ENCODE measurements around the gene WNT4. TPM values are rescaled to one million over a fixed set of nuclear protein-coding genes. Genes with fewer than 3 reads are reported as not detected.

WNT4 gene
- total and polyA plus RNA-seq, 2 donors = 1.8 to 1.9 TPM

- H3K36me3 ChIP-seq (ENCODE audit: control insufficient read depth in 2 of 2, insufficient read depth in 2 of 2, low read length in 1 of 2) = peaks cover 29 to 50% of the 10 kb centered on the region in 2 donors
- no peak for DNase-seq (ENCODE audit: low read depth in 6 of 9, low spot score in 9 of 9)
- H3K27me3 ChIP-seq (ENCODE audit: control insufficient read depth in 2 of 2, insufficient read depth in 1 of 2, low read length in 1 of 2) = no peaks in the 10 kb centered on the region
- no peak overlapping the region for H3K4me3 ChIP-seq (ENCODE audit: low read length in 2 of 2)
- H3K9me3 ChIP-seq (ENCODE audit: control insufficient read depth in 2 of 2, insufficient read depth in 1 of 2, low read length in 1 of 2) = no peaks in the 10 kb centered on the region
- H3K27ac ChIP-seq (ENCODE audit: low read depth in 1 of 2, low read length in 1 of 2) = no peak overlapping the region
- WGBS = 98% methylated on average over 1 of the region's 1 CpG
- no peaks in the 10 kb centered on the region for H3K4me1 ChIP-seq (ENCODE audit: control insufficient read depth in 2 of 2, insufficient read depth in 2 of 2, low read length in 2 of 2)
Observed at GRCh38 chr1:22111115-22111514, 31.8 kb downstream of the WNT4 start.

GRCh38 chr1:22110016-22110415, 32.9 kb downstream of the WNT4 start:
- H3K9me3 ChIP-seq (ENCODE audit: control insufficient read depth in 2 of 2, insufficient read depth in 1 of 2, low read length in 1 of 2) = no peaks in the 10 kb centered on the region
- no peak overlapping the region for H3K27ac ChIP-seq (ENCODE audit: low read depth in 1 of 2, low read length in 1 of 2)
- peaks cover 0 to 3% of the 10 kb centered on the region in 2 donors for H3K4me1 ChIP-seq (ENCODE audit: control insufficient read depth in 2 of 2, insufficient read depth in 2 of 2, low read length in 2 of 2)
- H3K4me3 ChIP-seq (ENCODE audit: low read length in 2 of 2) = no peak overlapping the region
- H3K36me3 ChIP-seq (ENCODE audit: control insufficient read depth in 2 of 2, insufficient read depth in 2 of 2, low read length in 1 of 2) = peaks cover 29 to 50% of the 10 kb centered on the region in 2 donors
- WGBS = 95% methylated on average over 3 of the region's 3 CpGs
- no peaks in the 10 kb centered on the region for H3K27me3 ChIP-seq (ENCODE audit: control insufficient read depth in 2 of 2, insufficient read depth in 1 of 2, low read length in 1 of 2)
- no peak for DNase-seq (ENCODE audit: low read depth in 6 of 9, low spot score in 9 of 9)

- 86% methylated on average over 11 of the region's 11 CpGs for WGBS
- Histone ChIP-seq H3K9me3 (ENCODE audit: control insufficient read depth in 2 of 2, insufficient read depth in 1 of 2, low read length in 1 of 2) (no peaks in the 10 kb centered on the region), H3K36me3 (ENCODE audit: control insufficient read depth in 2 of 2, insufficient read depth in 2 of 2, low read length in 1 of 2) (peaks cover 27 to 37% of the 10 kb centered on the region in 2 donors), H3K4me3 (ENCODE audit: low read length in 2 of 2) (no peak overlapping the region), H3K4me1 (ENCODE audit: control insufficient read depth in 2 of 2, insufficient read depth in 2 of 2, low read length in 2 of 2) (peaks cover 0 to 3% of the 10 kb centered on the region in 2 donors), H3K27ac (ENCODE audit: low read depth in 1 of 2, low read length in 1 of 2) (no peak overlapping the region), H3K27me3 (ENCODE audit: control insufficient read depth in 2 of 2, insufficient read depth in 1 of 2, low read length in 1 of 2) (no peaks in the 10 kb centered on the region)
- no peak for DNase-seq (ENCODE audit: low read depth in 6 of 9, low spot score in 9 of 9)
Observed at GRCh38 chr1:22108339-22109105, 34.4 kb downstream of the WNT4 start.

DNA sequence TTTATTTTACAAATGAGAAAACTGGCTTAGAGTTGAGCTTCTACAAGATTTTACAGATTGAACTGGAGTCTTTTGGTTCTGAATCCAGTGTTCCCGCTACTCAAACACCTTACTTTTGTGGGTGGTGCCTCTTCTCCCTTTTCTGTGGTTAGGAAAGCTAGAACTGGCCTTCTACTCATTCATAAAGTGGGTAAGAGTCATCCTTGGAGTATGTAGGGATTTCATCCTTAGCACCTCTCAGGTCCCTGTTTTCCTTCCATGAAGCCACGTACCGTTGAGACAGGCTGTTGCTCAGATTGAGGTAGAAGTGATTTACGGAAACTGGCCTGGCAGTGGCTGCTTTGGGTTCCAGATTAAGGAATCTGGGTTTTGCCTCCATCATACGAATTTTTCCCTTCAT, 35.8 kb downstream of the WNT4 start:
- Histone ChIP-seq H3K36me3 (ENCODE audit: control insufficient read depth in 2 of 2, insufficient read depth in 2 of 2, low read length in 1 of 2) (peaks cover 24 to 30% of the 10 kb centered on the region in 2 donors), H3K27ac (ENCODE audit: low read depth in 1 of 2, low read length in 1 of 2) (no peak overlapping the region), H3K4me1 (ENCODE audit: control insufficient read depth in 2 of 2, insufficient read depth in 2 of 2, low read length in 2 of 2) (peaks cover 0 to 3% of the 10 kb centered on the region in 2 donors), H3K4me3 (ENCODE audit: low read length in 2 of 2) (no peak overlapping the region), H3K27me3 (ENCODE audit: control insufficient read depth in 2 of 2, insufficient read depth in 1 of 2, low read length in 1 of 2) (no peaks in the 10 kb centered on the region), H3K9me3 (ENCODE audit: control insufficient read depth in 2 of 2, insufficient read depth in 1 of 2, low read length in 1 of 2) (no peaks in the 10 kb centered on the region)
- DNase-seq (ENCODE audit: low read depth in 6 of 9, low spot score in 9 of 9) = no peak
- 99% methylated on average over 5 of the region's 5 CpGs for WGBS

- peak in 6 of 9 donors; percentile 25 to 68 (median 36) for DNase-seq (ENCODE audit: low read depth in 6 of 9, low spot score in 9 of 9)
- Histone ChIP-seq H3K27ac (ENCODE audit: low read depth in 1 of 2, low read length in 1 of 2) (no peak overlapping the region), H3K4me3 (ENCODE audit: low read length in 2 of 2) (no peak overlapping the region), H3K4me1 (ENCODE audit: control insufficient read depth in 2 of 2, insufficient read depth in 2 of 2, low read length in 2 of 2) (peaks cover 0 to 3% of the 10 kb centered on the region in 2 donors), H3K9me3 (ENCODE audit: control insufficient read depth in 2 of 2, insufficient read depth in 1 of 2, low read length in 1 of 2) (no peaks in the 10 kb centered on the region), H3K36me3 (ENCODE audit: control insufficient read depth in 2 of 2, insufficient read depth in 2 of 2, low read length in 1 of 2) (peaks cover 15 to 21% of the 10 kb centered on the region in 2 donors), H3K27me3 (ENCODE audit: control insufficient read depth in 2 of 2, insufficient read depth in 1 of 2, low read length in 1 of 2) (no peaks in the 10 kb centered on the region)
- WGBS = 75% methylated on average over 5 of the region's 5 CpGs
Observed at GRCh38 chr1:22105611-22106207, 37.2 kb downstream of the WNT4 start.

GRCh38 chr1:22104865-22105437, 37.9 kb downstream of the WNT4 start:
- H3K36me3 ChIP-seq (ENCODE audit: control insufficient read depth in 2 of 2, insufficient read depth in 2 of 2, low read length in 1 of 2) = peaks cover 17 to 21% of the 10 kb centered on the region in 2 donors
- H3K4me1 ChIP-seq (ENCODE audit: control insufficient read depth in 2 of 2, insufficient read depth in 2 of 2, low read length in 2 of 2) = peaks cover 0 to 3% of the 10 kb centered on the region in 2 donors
- DNase-seq (ENCODE audit: low read depth in 6 of 9, low spot score in 9 of 9) = peak in 3 of 9 donors; percentile 17 to 46 (median 21)
- WGBS = 52% methylated on average over 6 of the region's 6 CpGs
- H3K9me3 ChIP-seq (ENCODE audit: control insufficient read depth in 2 of 2, insufficient read depth in 1 of 2, low read length in 1 of 2) = no peaks in the 10 kb centered on the region
- no peak overlapping the region for H3K4me3 ChIP-seq (ENCODE audit: low read length in 2 of 2)
- no peak overlapping the region for H3K27ac ChIP-seq (ENCODE audit: low read depth in 1 of 2, low read length in 1 of 2)
- H3K27me3 ChIP-seq (ENCODE audit: control insufficient read depth in 2 of 2, insufficient read depth in 1 of 2, low read length in 1 of 2) = no peaks in the 10 kb centered on the region

DNA sequence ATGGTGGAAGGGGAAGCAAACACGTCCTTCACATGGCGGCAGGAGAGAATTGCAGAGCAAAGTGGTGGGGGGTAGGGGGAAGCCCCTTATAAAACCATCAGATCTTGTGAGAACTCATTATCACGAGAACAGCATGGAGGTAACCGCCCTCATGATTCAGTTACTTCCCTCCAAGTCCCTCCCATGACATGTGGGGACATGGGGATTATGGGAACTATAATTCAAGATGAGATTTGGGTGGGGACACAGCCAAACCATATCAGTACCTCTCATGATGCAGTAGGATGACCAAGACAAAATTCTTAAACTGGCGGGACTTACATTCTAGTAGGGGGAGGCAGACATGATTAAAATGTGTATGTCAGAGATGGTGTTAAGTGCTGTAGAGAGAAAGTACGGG, 38.8 kb downstream of the WNT4 start:
- H3K36me3 ChIP-seq (ENCODE audit: control insufficient read depth in 2 of 2, insufficient read depth in 2 of 2, low read length in 1 of 2) = peaks cover 15 to 16% of the 10 kb centered on the region in 2 donors
- WGBS = 96% methylated on average over 6 of the region's 6 CpGs

GRCh38 chr1:22102746-22103145, 40.2 kb downstream of the WNT4 start:
- 100% methylated on average over 3 of the region's 3 CpGs for WGBS
- H3K4me1 ChIP-seq (ENCODE audit: control insufficient read depth in 2 of 2, insufficient read depth in 2 of 2, low read length in 2 of 2) = peaks cover 0 to 3% of the 10 kb centered on the region in 2 donors

More for the DNA sequence above, 38.8 kb downstream of the WNT4 start:
- no peaks in the 10 kb centered on the region for H3K9me3 ChIP-seq (ENCODE audit: control insufficient read depth in 2 of 2, insufficient read depth in 1 of 2, low read length in 1 of 2)
- H3K27me3 ChIP-seq (ENCODE audit: control insufficient read depth in 2 of 2, insufficient read depth in 1 of 2, low read length in 1 of 2) = no peaks in the 10 kb centered on the region
- DNase-seq (ENCODE audit: low read depth in 6 of 9, low spot score in 9 of 9) = no peak
- H3K4me1 ChIP-seq (ENCODE audit: control insufficient read depth in 2 of 2, insufficient read depth in 2 of 2, low read length in 2 of 2) = peaks cover 0 to 3% of the 10 kb centered on the region in 2 donors
- H3K4me3 ChIP-seq (ENCODE audit: low read length in 2 of 2) = no peak overlapping the region
- no peak overlapping the region for H3K27ac ChIP-seq (ENCODE audit: low read depth in 1 of 2, low read length in 1 of 2)

GRCh38 chr1:22101995-22102394, 40.9 kb downstream of the WNT4 start:
- Histone ChIP-seq H3K27ac (ENCODE audit: low read depth in 1 of 2, low read length in 1 of 2) (no peak overlapping the region), H3K4me1 (ENCODE audit: control insufficient read depth in 2 of 2, insufficient read depth in 2 of 2, low read length in 2 of 2) (peaks cover 0 to 3% of the 10 kb centered on the region in 2 donors), H3K36me3 (ENCODE audit: control insufficient read depth in 2 of 2, insufficient read depth in 2 of 2, low read length in 1 of 2) (peaks cover 13 to 25% of the 10 kb centered on the region in 2 donors), H3K27me3 (ENCODE audit: control insufficient read depth in 2 of 2, insufficient read depth in 1 of 2, low read length in 1 of 2) (no peaks in the 10 kb centered on the region), H3K4me3 (ENCODE audit: low read length in 2 of 2) (no peak overlapping the region), H3K9me3 (ENCODE audit: control insufficient read depth in 2 of 2, insufficient read depth in 1 of 2, low read length in 1 of 2) (no peaks in the 10 kb centered on the region)
- 97% methylated on average over 8 of the region's 8 CpGs for WGBS
- DNase-seq (ENCODE audit: low read depth in 6 of 9, low spot score in 9 of 9) = no peak

More at GRCh38 chr1:22102746-22103145, 40.2 kb downstream of the WNT4 start:
- Histone ChIP-seq H3K27ac (ENCODE audit: low read depth in 1 of 2, low read length in 1 of 2) (no peak overlapping the region), H3K36me3 (ENCODE audit: control insufficient read depth in 2 of 2, insufficient read depth in 2 of 2, low read length in 1 of 2) (peaks cover 5 to 18% of the 10 kb centered on the region in 2 donors), H3K27me3 (ENCODE audit: control insufficient read depth in 2 of 2, insufficient read depth in 1 of 2, low read length in 1 of 2) (no peaks in the 10 kb centered on the region), H3K9me3 (ENCODE audit: control insufficient read depth in 2 of 2, insufficient read depth in 1 of 2, low read length in 1 of 2) (no peaks in the 10 kb centered on the region), H3K4me3 (ENCODE audit: low read length in 2 of 2) (no peak overlapping the region)
- DNase-seq (ENCODE audit: low read depth in 6 of 9, low spot score in 9 of 9) = no peak
